HepG2 (cell line): Measurements from ENCODE around the gene AXIN1. TPM values are rescaled to one million over a fixed set of nuclear protein-coding genes. Genes with fewer than 3 reads are reported as not detected.

ENCODE experiments used
- ADNP ChIP-seq: sonication (generic); formaldehyde crosslinking; IDR thresholded peaks from 2 replicates; pipeline ENCODE4 v1.4.0; 2020; ENCODE audit warnings: missing genetic modification reagents
- AGO1 ChIP-seq: fragments of 200-400 bp; formaldehyde crosslinking; IDR thresholded peaks from 2 replicates; pipeline ENCODE4 v1.6.1; 2017; ENCODE audit warnings: mild to moderate bottlenecking, low read depth, low read length, moderate library complexity; ENCODE audit not compliant: poor library complexity, severe bottlenecking
- ATAD3A ChIP-seq: sonication (generic); formaldehyde crosslinking; IDR thresholded peaks from 2 replicates; pipeline ENCODE4 v1.4.0; 2020; ENCODE audit warnings: missing genetic modification reagents
- HINFP ChIP-seq: sonication (generic); formaldehyde crosslinking; IDR thresholded peaks from 2 replicates; pipeline ENCODE4 v1.4.0; 2020; ENCODE audit warnings: low read depth, mild to moderate bottlenecking, missing genetic modification reagents
- KMT2B ChIP-seq: IDR thresholded peaks from 2 replicates; pipeline ENCODE4 v1.6.1; 2016; ENCODE audit warnings: missing genetic modification reagents, missing compliant biosample characterization
- POLR2AphosphoS5 ChIP-seq: IDR thresholded peaks from 2 replicates; pipeline ENCODE4 v1.6.1; 2012; ENCODE audit warnings: low read depth, low read length
- REPIN1 ChIP-seq: sonication (generic); formaldehyde crosslinking; IDR thresholded peaks from 2 replicates; pipeline ENCODE4 v1.8.0; 2022; ENCODE audit warnings: missing genetic modification reagents, low read depth, mild to moderate bottlenecking, borderline replicate concordance
- SP5 ChIP-seq: IDR thresholded peaks from 2 replicates; pipeline ENCODE4 v1.6.1; 2016; ENCODE audit warnings: low read depth, borderline replicate concordance
- ZNF451 ChIP-seq: sonication (generic); formaldehyde crosslinking; IDR thresholded peaks from 2 replicates; pipeline ENCODE4 v1.5.0; 2020; ENCODE audit warnings: mild to moderate bottlenecking, missing genetic modification reagents
- ZNF543 ChIP-seq: sonication (generic); formaldehyde crosslinking; IDR thresholded peaks from 2 replicates; pipeline ENCODE4 v1.4.0; 2020; ENCODE audit warnings: mild to moderate bottlenecking, missing genetic modification reagents
- ZNF616 ChIP-seq: sonication (generic); formaldehyde crosslinking; IDR thresholded peaks from 2 replicates; pipeline ENCODE4 v1.5.0; 2020; ENCODE audit warnings: low read depth, mild to moderate bottlenecking, missing genetic modification reagents
- ZUFSP ChIP-seq: sonication (generic); formaldehyde crosslinking; IDR thresholded peaks from 2 replicates; pipeline ENCODE4 v1.9.0; 2021; ENCODE audit warnings: missing genetic modification reagents, mild to moderate bottlenecking, borderline replicate concordance
- polyA plus RNA-seq, 8 experiments: library from polyadenylated mRNA; depleted of rRNA in 3 of 8; stranded (reverse) in 7 of 8; unstranded in 1 of 8; fragments of >200 nt; fragmentation: Illumina TruSeq in 4 of 8; extraction: Trizol in 4 of 8; gene quantifications; 2 replicates each; pipeline versions ENCODE4 v1.2.1 to v1.2.3, GENCODE V29; 2011 to 2016; ENCODE audit warnings: low read depth in 4 of 8, missing spikeins in 1 of 8, mixed read lengths in 1 of 8; ENCODE audit not compliant: insufficient read depth in 1 of 8
- total RNA-seq, 5 experiments: library from RNA; depleted of rRNA; stranded (reverse); fragments of >200 nt; fragmentation: Illumina TruSeq; extraction: Trizol; gene quantifications; 2 replicates each; pipeline ENCODE4 v1.2.3, GENCODE V29; 2016; ENCODE audit warnings: low read depth in 1 of 5
- TF ChIP-seq, protein P1 (sequence below), 2 experiments: fragments of 450-650 bp in 1 of 2; sonication (generic) in 1 of 2; formaldehyde crosslinking in 1 of 2; IDR thresholded peaks; 2 replicates each; pipeline versions ENCODE4 v1.6.1 to v1.8.0; 2016 to 2022; ENCODE audit warnings: antibody characterized with exemption in 1 of 2, mild to moderate bottlenecking in 1 of 2, missing genetic modification reagents in 1 of 2
- TF ChIP-seq, protein P2 (sequence below): IDR thresholded peaks from 2 replicates; pipeline ENCODE4 v1.6.1; 2016

Gene AXIN1
- total and polyA plus RNA-seq, 2 of the 13 experiments (the other 11 are each of a cell fraction or from before 2014, with no cell fraction given), result 24.0 to 26.0 TPM

DNA sequence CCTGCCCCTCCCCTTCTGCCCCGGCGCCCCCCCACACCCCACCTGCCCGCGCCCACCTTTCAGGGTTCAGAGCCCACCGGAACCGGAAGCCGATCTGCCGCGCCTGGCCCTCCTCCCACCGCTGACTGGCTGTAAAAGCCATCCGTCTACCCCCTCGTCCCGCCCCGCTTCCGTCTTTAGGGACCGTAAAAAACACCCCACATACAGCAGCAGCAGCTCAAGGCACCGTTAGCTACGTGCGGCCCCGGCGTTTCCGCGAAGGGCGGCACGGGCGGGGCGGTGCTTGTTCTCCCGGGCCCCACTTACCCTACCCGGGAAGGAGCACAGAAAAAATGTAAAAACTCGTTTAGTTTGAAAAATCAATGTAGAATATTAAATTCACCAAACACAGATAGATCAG is 17.9 kb upstream of the AXIN1 start, which contains the start of gene MRPL28 (continued):
- TF ChIP-seq, protein P1, sequence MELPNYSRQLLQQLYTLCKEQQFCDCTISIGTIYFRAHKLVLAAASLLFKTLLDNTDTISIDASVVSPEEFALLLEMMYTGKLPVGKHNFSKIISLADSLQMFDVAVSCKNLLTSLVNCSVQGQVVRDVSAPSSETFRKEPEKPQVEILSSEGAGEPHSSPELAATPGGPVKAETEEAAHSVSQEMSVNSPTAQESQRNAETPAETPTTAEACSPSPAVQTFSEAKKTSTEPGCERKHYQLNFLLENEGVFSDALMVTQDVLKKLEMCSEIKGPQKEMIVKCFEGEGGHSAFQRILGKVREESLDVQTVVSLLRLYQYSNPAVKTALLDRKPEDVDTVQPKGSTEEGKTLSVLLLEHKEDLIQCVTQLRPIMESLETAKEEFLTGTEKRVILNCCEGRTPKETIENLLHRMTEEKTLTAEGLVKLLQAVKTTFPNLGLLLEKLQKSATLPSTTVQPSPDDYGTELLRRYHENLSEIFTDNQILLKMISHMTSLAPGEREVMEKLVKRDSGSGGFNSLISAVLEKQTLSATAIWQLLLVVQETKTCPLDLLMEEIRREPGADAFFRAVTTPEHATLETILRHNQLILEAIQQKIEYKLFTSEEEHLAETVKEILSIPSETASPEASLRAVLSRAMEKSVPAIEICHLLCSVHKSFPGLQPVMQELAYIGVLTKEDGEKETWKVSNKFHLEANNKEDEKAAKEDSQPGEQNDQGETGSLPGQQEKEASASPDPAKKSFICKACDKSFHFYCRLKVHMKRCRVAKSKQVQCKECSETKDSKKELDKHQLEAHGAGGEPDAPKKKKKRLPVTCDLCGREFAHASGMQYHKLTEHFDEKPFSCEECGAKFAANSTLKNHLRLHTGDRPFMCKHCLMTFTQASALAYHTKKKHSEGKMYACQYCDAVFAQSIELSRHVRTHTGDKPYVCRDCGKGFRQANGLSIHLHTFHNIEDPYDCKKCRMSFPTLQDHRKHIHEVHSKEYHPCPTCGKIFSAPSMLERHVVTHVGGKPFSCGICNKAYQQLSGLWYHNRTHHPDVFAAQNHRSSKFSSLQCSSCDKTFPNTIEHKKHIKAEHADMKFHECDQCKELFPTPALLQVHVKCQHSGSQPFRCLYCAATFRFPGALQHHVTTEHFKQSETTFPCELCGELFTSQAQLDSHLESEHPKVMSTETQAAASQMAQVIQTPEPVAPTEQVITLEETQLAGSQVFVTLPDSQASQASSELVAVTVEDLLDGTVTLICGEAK (IDR thresholded peaks at IDR 0.05), result peak; percentile 76
- TF ChIP-seq, protein P1 (CRISPR knock-in tag; IDR thresholded peaks at IDR 0.05), result no peak
- TF ChIP-seq ZNF543 (no peak), ATAD3A (CRISPR knock-in tag) (no peak), ADNP (CRISPR knock-in tag) (no peak), ZNF451 (CRISPR knock-in tag) (no peak), REPIN1 (CRISPR knock-in tag) (no peak), ZUFSP (CRISPR knock-in tag) (no peak), KMT2B (CRISPR knock-in tag) (0 out of 2 replicates have a peak, but pooled peaks have one; percentile 35), AGO1 (peak; percentile 78), ZNF616 (CRISPR knock-in tag) (no peak), SP5 (CRISPR knock-in tag) (peak; percentile 51; the same call in 1 of the 2 replicates), POLR2AphosphoS5 (peak; percentile 61), HINFP (no peak)
- TF ChIP-seq, protein P2, sequence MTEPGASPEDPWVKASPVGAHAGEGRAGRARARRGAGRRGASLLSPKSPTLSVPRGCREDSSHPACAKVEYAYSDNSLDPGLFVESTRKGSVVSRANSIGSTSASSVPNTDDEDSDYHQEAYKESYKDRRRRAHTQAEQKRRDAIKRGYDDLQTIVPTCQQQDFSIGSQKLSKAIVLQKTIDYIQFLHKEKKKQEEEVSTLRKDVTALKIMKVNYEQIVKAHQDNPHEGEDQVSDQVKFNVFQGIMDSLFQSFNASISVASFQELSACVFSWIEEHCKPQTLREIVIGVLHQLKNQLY, result no peak
